CD14-positive monocyte (primary cell): ENCODE results near the gene CDC6. TPM values are rescaled to one million over a fixed set of nuclear protein-coding genes. Genes with fewer than 3 reads are reported as not detected.
A peak's percentile ranks its signal among the peaks of the same experiment; 100 is the strongest.

Experiments
- DNase-seq, 3 donors: peaks; one replicate each; pipeline ENCODE4 v3.0.0-alpha.2; 2011 to 2022
- H2AFZ ChIP-seq: 2 replicates; pipeline ENCODE4 v1.6.0; 2012; ENCODE audit warnings: mild to moderate bottlenecking, low read depth, low read length, inconsistent platforms; ENCODE audit not compliant: insufficient read depth, poor library complexity, severe bottlenecking
- H3K27ac ChIP-seq, 2 donors: 1 replicate in 1 of 2; 2 replicates in 1 of 2; pipeline ENCODE4 v1.5.1; 2012 to 2013; ENCODE audit warnings: low read length in 2 of 2, control low read depth in 1 of 2, inconsistent platforms in 1 of 2, low read depth in 1 of 2, mild to moderate bottlenecking in 1 of 2
- H3K27me3 ChIP-seq, 2 donors: one replicate each; pipeline versions ENCODE4 v1.6.0 to v1.6.1; 2011 to 2013; ENCODE audit warnings: low read length in 2 of 2; ENCODE audit not compliant: control insufficient read depth in 2 of 2, insufficient read depth in 2 of 2
- H3K36me3 ChIP-seq, 2 donors: replicated peaks in 1 of 2; 1 replicate in 1 of 2; 2 replicates in 1 of 2; pipeline versions ENCODE4 v1.5.1 to v1.6.1; 2012 to 2013; ENCODE audit warnings: low read length in 2 of 2, control low read depth in 1 of 2, inconsistent platforms in 1 of 2, mild to moderate bottlenecking in 1 of 2; ENCODE audit not compliant: insufficient read depth in 2 of 2, control insufficient read depth in 1 of 2
- H3K4me1 ChIP-seq, 2 donors: 1 replicate in 1 of 2; 2 replicates in 1 of 2; pipeline versions ENCODE4 v1.5.1 to v1.6.1; 2012 to 2013; ENCODE audit warnings: low read length in 2 of 2, control low read depth in 1 of 2, inconsistent platforms in 1 of 2, mild to moderate bottlenecking in 1 of 2, moderate library complexity in 1 of 2; ENCODE audit not compliant: insufficient read depth in 2 of 2, control insufficient read depth in 1 of 2
- H3K4me2 ChIP-seq: replicated peaks from 2 replicates; pipeline ENCODE3; 2012; ENCODE audit warnings: low read length, moderate library complexity, mild to moderate bottlenecking; ENCODE audit not compliant: poor library complexity, severe bottlenecking; ENCODE audit errors: extremely low read depth
- H3K4me3 ChIP-seq, 3 experiments: fragments of 200-600 bp in 1 of 3; sonication (generic) in 1 of 3; replicated peaks in 1 of 3; 1 replicate in 2 of 3; 2 replicates in 1 of 3; pipeline ENCODE4 v1.5.1; 2011 to 2013; ENCODE audit warnings: low read length in 3 of 3, mild to moderate bottlenecking in 3 of 3, control low read depth in 2 of 3, low read depth in 2 of 3, inconsistent platforms in 1 of 3, moderate library complexity in 1 of 3
- H3K79me2 ChIP-seq: 2 replicates; pipeline ENCODE4 v1.6.0; 2012; ENCODE audit warnings: mild to moderate bottlenecking, control low read depth, inconsistent platforms, low read length, moderate library complexity; ENCODE audit not compliant: insufficient read depth
- H3K9ac ChIP-seq: 2 replicates; pipeline ENCODE4 v1.6.0; 2017; ENCODE audit warnings: low read length, mild to moderate bottlenecking; ENCODE audit not compliant: insufficient read depth, poor library complexity, severe bottlenecking
- H3K9me3 ChIP-seq, 2 donors: replicated peaks in 1 of 2; 1 replicate in 1 of 2; 2 replicates in 1 of 2; pipeline versions ENCODE4 v1.5.1 to v1.6.1; 2012 to 2013; ENCODE audit warnings: low read length in 2 of 2, control low read depth in 1 of 2; ENCODE audit not compliant: control insufficient read depth in 1 of 2, insufficient read depth in 1 of 2
- H4K20me1 ChIP-seq: 2 replicates; pipeline ENCODE4 v1.6.0; 2012; ENCODE audit warnings: mild to moderate bottlenecking, low read length, control low read depth, moderate library complexity; ENCODE audit not compliant: insufficient read depth
- H3K27ac Mint-ChIP-seq, 7 donors: one replicate each; pipeline ENCODE4 v1.8.0; 2020; ENCODE audit warnings: mild to moderate bottlenecking in 7 of 7, mixed read lengths in 7 of 7, moderate library complexity in 6 of 7, inconsistent platforms in 2 of 7
- H3K27me3 Mint-ChIP-seq, 3 donors: one replicate each; pipeline ENCODE4 v1.8.0; 2021 to 2022; ENCODE audit warnings: low read depth in 3 of 3, mild to moderate bottlenecking in 3 of 3, mixed read lengths in 3 of 3, moderate library complexity in 3 of 3, inconsistent platforms in 1 of 3
- H3K36me3 Mint-ChIP-seq, 2 donors: one replicate each; pipeline ENCODE4 v1.8.0; 2020; ENCODE audit warnings: mixed read lengths in 2 of 2, inconsistent platforms in 1 of 2, mild to moderate bottlenecking in 1 of 2
- H3K4me1 Mint-ChIP-seq: one replicate; pipeline ENCODE4 v1.8.0; 2020; ENCODE audit warnings: mild to moderate bottlenecking, mixed read lengths
- H3K4me3 Mint-ChIP-seq, 2 donors: one replicate each; pipeline ENCODE4 v1.8.0; 2020; ENCODE audit warnings: mild to moderate bottlenecking in 2 of 2, mixed read lengths in 2 of 2, moderate library complexity in 1 of 2
- H3K9me3 Mint-ChIP-seq, 7 donors: one replicate each; pipeline ENCODE4 v1.8.0; 2020 to 2022; ENCODE audit warnings: mixed read lengths in 7 of 7, mild to moderate bottlenecking in 6 of 7, moderate library complexity in 6 of 7, inconsistent platforms in 2 of 7
- WGBS: methylation state at CpG from one replicate; pipeline ENCODE4 v1.1.5; 2013; ENCODE audit warnings: missing lambda C conversion rate; ENCODE audit not compliant: insufficient coverage; 5-methylcytosine and 5-hydroxymethylcytosine counted together
- intact Hi-C, 2 donors: fragments of 100-400 bp; cut with micrococcal nuclease; formaldehyde crosslinking; loops; one replicate each; pipeline versions ENCODE4 v1.15.0 to v1.15.1; 2023
- polyA plus RNA-seq, 3 donors: library from polyadenylated mRNA; depleted of rRNA in 1 of 3; unstranded in 2 of 3; stranded (reverse) in 1 of 3; fragments of 300-500 nt in 2 of 3; fragments of >200 nt in 1 of 3; fragmentation: Illumina TruSeq in 2 of 3; gene quantifications; 1 replicate in 2 of 3; 2 replicates in 1 of 3; pipeline ENCODE4 v1.2.3, GENCODE V29; 2012 to 2021
- TF ChIP-seq, protein P1 (sequence below): fragments of 200-600 bp; IDR thresholded peaks from one replicate; pipeline ENCODE4 v1.8.0; 2022; ENCODE audit warnings: antibody characterized with exemption, mild to moderate bottlenecking

The CDC6 gene
- polyA plus RNA-seq, 3 donors: 0.11 to 0.21 TPM; not detected in 1

DNA sequence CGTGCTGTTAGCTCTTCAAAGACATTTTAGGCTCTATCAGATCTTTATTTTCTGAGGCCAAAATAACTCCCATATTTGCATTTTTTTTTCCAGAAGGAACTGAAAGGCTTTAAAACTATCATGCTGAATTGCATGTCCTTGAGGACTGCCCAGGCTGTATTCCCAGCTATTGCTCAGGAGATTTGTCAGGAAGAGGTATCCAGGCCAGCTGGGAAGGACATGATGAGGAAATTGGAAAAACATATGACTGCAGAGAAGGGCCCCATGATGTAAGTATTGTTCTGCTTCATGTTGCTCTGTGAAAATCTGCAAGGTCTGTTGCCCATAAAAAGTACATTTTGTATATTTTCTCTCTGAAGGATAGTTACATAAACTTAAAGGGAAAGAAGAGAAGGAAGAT, 5.7 kb downstream of the CDC6 start:
- peak overlapping the region in 1 of 7 donors; percentile 15 for H3K27ac Mint-ChIP-seq
- no peaks in the 10 kb centered on the region for H4K20me1 ChIP-seq
- H3K36me3 Mint-ChIP-seq: peaks cover 23 to 41% of the 10 kb centered on the region in 2 donors
- no peak overlapping the region for H2AFZ ChIP-seq
- no peak overlapping the region for H3K4me3 ChIP-seq
- DNase-seq: no peak
- no peak overlapping the region for H3K27ac ChIP-seq
- H3K4me1 Mint-ChIP-seq: peaks cover 3% of the 10 kb centered on the region
- H3K79me2 ChIP-seq: peaks cover 30% of the 10 kb centered on the region
- H3K4me2 ChIP-seq: no peak overlapping the region
- H3K9me3 ChIP-seq: no peaks in the 10 kb centered on the region
- peaks cover 4 to 8% of the 10 kb centered on the region in 2 donors for H3K4me1 ChIP-seq
- WGBS: 100% methylated on average over 1 of the region's 1 CpG
- no peaks in the 10 kb centered on the region for H3K9me3 Mint-ChIP-seq
- peaks cover 13 to 32% of the 10 kb centered on the region in 2 donors for H3K36me3 ChIP-seq
- TF ChIP-seq, protein P1, sequence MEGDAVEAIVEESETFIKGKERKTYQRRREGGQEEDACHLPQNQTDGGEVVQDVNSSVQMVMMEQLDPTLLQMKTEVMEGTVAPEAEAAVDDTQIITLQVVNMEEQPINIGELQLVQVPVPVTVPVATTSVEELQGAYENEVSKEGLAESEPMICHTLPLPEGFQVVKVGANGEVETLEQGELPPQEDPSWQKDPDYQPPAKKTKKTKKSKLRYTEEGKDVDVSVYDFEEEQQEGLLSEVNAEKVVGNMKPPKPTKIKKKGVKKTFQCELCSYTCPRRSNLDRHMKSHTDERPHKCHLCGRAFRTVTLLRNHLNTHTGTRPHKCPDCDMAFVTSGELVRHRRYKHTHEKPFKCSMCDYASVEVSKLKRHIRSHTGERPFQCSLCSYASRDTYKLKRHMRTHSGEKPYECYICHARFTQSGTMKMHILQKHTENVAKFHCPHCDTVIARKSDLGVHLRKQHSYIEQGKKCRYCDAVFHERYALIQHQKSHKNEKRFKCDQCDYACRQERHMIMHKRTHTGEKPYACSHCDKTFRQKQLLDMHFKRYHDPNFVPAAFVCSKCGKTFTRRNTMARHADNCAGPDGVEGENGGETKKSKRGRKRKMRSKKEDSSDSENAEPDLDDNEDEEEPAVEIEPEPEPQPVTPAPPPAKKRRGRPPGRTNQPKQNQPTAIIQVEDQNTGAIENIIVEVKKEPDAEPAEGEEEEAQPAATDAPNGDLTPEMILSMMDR: no peak
- H3K27me3 ChIP-seq: no peaks in the 10 kb centered on the region
- intact Hi-C loops: loop anchor here (5.0 kb wide), 2 partner anchors 91 to 281 kb away; no protein-coding TSS in a partner anchor
- no peak overlapping the region for H3K9ac ChIP-seq
- H3K4me3 Mint-ChIP-seq: no peak overlapping the region
- H3K27me3 Mint-ChIP-seq: peaks cover 0 to 2% (median 0%) of the 10 kb centered on the region in 3 donors

DNA sequence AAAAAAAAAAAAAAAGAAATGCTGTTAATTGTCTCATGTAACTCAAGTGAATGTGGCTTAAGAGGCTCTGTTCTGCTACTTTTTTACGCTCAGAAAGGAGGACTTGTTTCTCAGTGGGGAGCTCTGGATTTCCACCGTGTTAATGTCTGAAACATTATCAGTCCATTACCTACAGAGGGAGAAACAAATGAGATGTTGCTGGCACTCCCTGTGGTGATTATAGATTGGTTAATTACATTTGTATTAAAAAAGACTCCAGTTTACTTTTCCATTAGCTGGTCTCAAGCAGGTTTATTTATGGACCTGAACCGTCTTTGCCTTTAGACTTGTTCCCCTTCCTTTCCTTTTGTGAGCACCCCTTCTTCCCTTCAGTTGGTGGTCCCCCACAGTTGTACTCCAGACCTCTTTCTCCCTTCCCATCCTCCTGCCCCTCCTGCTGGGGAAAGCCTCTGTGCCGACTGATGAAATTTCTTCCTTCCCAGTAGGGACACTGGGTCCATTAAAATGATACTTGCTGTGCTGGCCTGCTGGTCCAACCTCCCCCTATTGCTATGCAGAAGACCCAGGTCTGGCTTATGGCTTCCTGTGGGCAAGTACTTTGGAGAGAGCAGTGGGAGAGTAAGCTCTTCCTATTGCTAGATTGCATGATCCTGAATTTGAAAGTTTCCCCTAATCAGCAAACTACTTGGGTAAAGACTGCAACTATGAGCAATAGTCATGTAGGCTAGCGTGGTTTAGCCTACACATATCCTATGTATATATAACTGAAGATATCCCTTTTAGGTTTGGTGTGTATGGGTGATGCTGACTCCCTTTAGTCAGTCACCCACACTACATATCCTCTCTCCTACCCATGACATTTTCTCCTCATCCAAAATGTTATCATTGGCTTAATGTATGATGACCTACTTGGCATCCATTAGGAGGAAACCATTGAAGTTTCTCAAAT, 8.1 kb downstream of the CDC6 start:
- Histone ChIP-seq H3K4me2 (no peak overlapping the region), H3K27ac (no peak overlapping the region), H2AFZ (no peak overlapping the region), H3K36me3 (peaks cover 13 to 40% of the 10 kb centered on the region in 2 donors), H3K9ac (no peak overlapping the region), H3K4me1 (no peaks in the 10 kb centered on the region), H4K20me1 (no peaks in the 10 kb centered on the region), H3K4me3 (no peak overlapping the region), H3K9me3 (no peaks in the 10 kb centered on the region), H3K79me2 (peaks cover 7% of the 10 kb centered on the region), H3K27me3 (no peaks in the 10 kb centered on the region)
- no peak overlapping the region for H3K4me3 Mint-ChIP-seq
- TF ChIP-seq, protein P1: no peak
- 83% methylated on average over 1 of the region's 5 CpGs for WGBS
- H3K27ac Mint-ChIP-seq: peak overlapping the region in 1 of 7 donors; percentile 33
- H3K9me3 Mint-ChIP-seq: no peaks in the 10 kb centered on the region
- no peaks in the 10 kb centered on the region for H3K4me1 Mint-ChIP-seq
- DNase-seq: no peak
- peaks cover 26 to 45% of the 10 kb centered on the region in 2 donors for H3K36me3 Mint-ChIP-seq
- intact Hi-C loops: no loop called here
- H3K27me3 Mint-ChIP-seq: peaks cover 0 to 2% (median 0%) of the 10 kb centered on the region in 3 donors
